ENCODE measurements around the gene SNX1. TPM values are rescaled to one million over a fixed set of nuclear protein-coding genes. Genes with fewer than 3 reads are reported as not detected.

Gene SNX1
- total and polyA plus RNA-seq, 2 of the 13 experiments (the other 11 are each of a cell fraction or from before 2014, with no cell fraction given) = 29.3 to 60.1 TPM

- no peak for TF ChIP-seq ZBTB39 (CRISPR knock-in tag; IDR thresholded peaks at IDR 0.05)
- TF ChIP-seq ZBTB44 (CRISPR knock-in tag; IDR thresholded peaks at IDR 0.05) = no peak
- no peak for TF ChIP-seq AKNA (CRISPR knock-in tag; IDR thresholded peaks at IDR 0.05; ENCODE audit: borderline replicate concordance)
- TF ChIP-seq HOXA7 (CRISPR knock-in tag; IDR thresholded peaks at IDR 0.05) = no peak
- no peak for TF ChIP-seq KIAA2018 (CRISPR knock-in tag; IDR thresholded peaks at IDR 0.05; ENCODE audit: borderline replicate concordance)
- TF ChIP-seq TGIF2 (CRISPR knock-in tag; IDR thresholded peaks at IDR 0.05) = no peak
- TF ChIP-seq ZNF362 (CRISPR knock-in tag; IDR thresholded peaks at IDR 0.05; ENCODE audit: borderline replicate concordance) = no peak
- no peak for TF ChIP-seq SMAD3 (CRISPR knock-in tag; IDR thresholded peaks at IDR 0.05)
- TF ChIP-seq CCAR2 (optimal IDR thresholded peaks at IDR 0.05; ENCODE audit: low read depth, low read length) = no peak
- TF ChIP-seq NFE2L2 (IDR thresholded peaks at IDR 0.05; ENCODE audit: low read length) = no peak
- no peak for TF ChIP-seq HOXD1 (CRISPR knock-in tag; IDR thresholded peaks at IDR 0.05)
- TF ChIP-seq PAF1 (CRISPR knock-in tag; IDR thresholded peaks at IDR 0.05) = no peak
Observed at GRCh38 chr15:64143276-64143675, 47.5 kb downstream of the SNX1 start (continued).

All from HepG2 (cell line).